HG02759 (cell line): ENCODE measurements around the gene BLACAT1.
"Not testable (repeated sequence)": the region's sequence is repeated elsewhere in the genome, so short reads cannot be mapped to it uniquely, and the experiment has no call there.

Experiments
- ATAC-seq: cut with Tn5 transposase; IDR thresholded peaks from one replicate; pipeline ENCODE4 v1.9.1; 2021; ENCODE audit warnings: mild to moderate bottlenecking, moderate library complexity; ENCODE audit not compliant: unreplicated experiment

Gene BLACAT1

DNA sequence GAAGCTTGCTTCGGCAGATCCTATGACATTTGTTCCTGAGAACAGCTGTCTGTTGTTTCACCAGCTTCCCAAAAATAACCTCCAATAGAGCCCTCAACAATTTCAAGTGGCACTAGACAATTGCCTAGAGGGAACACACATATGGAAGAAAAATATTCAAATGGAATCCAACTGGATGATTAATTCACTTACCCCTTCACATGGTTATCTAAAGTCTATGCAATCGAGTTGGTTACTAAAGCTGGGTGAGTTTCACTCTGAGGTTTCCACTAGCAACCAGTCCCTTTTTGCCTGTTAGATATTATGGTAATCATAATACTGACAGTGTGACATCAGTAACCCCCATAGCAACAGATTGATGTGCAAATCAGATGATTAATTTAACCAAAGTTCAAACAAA, 34.0 kb downstream of the BLACAT1 start, which contains the start of gene LEMD1:
Gene LEMD1 (minus strand): TSS at position 259 of the 400 bp plus-strand sequence. CDS start 1,520 bp downstream, outside the sequence.
- ATAC-seq = no peak

DNA sequence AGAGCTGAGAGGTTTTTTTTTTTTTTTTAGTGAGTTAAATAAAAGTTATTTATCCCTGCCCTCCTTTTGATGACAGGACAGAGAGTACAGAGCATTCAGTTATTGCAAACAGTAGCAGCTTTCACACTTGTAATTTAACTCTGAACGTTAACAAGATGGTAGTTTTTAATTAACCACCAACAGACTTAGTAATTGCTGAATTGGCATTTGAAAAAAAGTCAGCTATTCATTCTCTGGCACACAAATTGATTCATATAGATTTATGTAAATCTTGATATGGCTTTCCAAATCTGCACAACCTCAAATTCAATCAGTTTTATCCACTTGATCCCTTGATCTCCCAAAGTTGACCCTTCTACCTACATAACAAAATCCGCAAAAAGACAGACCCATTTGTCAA, 34.9 kb downstream of the BLACAT1 start:
- ATAC-seq = no peak

DNA sequence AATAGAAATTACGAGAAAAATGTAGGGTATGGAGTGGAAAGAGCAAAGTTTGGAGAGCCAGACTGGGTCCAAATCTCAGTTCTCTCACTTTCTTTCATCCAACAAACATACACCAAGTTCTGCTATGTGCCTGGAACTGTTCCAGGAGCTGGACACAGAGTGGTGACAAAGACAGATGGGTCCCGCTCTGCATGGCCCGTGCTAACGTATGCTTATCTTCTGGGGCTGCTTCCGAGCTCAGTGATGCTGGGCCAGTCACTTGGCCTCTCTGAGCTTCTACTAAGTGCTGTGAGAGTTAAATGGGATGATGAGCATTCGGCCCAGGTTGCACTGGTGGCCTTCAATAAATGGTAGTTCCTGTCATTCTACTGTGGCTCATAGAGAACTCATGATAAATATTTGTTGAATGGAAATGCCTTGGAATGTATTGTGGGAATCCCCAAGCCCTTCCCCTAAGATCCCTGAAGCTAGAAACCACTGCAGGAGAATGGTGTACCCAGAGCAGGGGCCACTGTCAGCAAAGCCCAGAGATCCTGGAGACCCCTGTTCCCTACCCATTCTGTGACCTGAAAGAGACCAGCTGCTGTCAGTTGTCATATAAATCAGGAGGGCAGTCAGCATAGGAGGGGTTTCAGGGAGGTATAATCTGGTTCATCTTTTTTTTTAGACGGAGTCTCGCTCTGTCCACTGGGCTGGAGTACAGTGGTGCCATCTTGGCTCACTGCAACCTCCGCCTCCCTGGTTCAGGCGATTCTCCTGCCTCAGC, 37.8 kb downstream of the BLACAT1 start:
- no peak for ATAC-seq

DNA sequence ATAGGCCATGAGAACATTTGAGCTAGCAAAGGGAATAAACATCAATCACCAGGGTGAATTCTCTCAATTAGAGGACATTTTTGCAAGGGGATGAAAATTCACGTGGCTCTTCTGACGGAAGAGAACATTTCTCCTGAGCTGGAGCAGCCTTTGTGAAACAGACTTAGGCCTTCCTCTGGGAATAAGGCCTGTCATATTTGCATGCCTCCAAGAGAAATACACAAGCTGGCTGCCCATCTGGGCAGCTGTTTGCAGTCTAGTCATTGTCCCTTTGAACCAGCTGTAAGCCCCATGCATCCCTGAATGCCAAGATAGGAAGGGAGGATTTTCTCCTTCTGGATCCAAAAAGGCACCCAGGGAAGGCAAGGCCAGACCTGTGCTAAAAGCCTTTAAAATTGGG, 39.5 kb downstream of the BLACAT1 start:
- ATAC-seq = no peak

DNA sequence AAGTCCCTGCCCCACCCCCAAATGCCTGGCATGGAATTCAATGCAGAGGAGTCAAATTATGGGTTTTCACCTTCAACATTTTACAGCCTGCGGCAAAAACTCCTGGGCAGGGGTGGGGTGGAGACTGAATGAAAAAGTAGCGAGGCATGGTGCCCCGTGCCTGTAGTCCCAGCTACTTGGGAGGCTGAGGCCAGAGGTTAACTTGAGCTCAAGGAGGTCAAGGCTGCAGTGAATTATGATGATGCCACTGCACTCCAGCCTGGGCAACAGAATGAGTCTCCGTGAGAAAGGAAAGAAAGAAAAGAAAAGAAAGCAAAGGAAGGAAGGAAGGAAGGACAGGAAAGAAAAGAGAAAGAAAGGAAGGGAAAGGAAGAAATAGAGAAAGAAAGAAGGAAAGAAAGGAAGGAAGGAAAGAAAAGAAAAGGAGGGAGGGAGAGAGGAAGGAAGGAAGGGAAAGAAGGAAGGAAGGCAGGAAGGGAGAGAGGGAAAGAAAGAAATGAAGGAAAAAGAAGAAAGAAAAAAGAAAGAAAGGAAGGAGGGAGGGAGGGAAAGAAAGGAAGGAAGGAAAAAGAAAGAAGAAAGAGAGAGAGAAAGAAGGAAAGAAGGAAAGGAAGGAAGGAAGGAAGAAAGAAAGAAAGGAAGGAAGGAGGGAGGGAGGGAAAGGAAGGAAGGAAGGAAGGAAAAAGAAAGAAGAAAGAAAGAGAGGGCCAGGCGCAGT, 45.1 kb downstream of the BLACAT1 start:
- no peak for ATAC-seq

DNA sequence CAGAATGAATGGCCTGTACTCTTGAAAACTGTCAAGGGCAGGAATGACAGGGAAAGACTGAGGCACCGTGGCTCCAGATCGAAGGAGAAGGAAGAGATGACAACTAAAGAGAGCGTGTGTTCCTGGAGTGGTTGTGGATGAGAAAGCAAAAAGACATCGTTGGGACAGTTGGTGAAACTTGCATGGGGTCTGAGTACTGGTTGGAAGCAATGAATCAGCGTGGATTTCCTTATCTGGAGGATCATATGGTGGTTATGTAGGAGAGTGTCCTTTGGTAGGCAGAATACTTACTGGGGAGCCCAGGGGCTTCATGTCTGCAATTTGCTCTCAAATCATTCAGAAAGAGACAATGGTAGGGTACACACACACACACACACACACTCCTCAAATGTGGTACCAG, 47.9 kb downstream of the BLACAT1 start:
- no peak for ATAC-seq

DNA sequence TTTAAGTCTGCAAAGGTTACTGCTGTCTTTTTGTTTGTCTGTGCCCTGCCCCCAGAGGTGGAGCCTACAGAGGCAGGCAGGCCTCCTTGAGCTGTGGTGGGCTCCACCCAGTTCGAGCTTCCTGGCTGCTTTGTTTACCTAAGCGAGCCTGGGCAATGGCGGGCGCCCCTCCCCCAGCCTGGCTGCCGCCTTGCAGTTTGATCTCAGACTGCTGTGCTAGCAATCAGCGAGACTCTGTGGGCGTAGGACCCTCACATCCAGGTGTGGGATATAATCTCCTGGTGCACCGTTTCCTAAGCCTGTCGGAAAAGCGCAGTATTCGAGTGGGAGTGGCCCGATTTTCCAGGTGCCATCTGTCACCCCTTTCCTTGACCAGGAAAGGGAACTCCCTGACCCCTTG, 49.6 kb downstream of the BLACAT1 start:
- not testable (repeated sequence) for ATAC-seq
